Trophoblast cell (in vitro differentiated cells and primary cell): ENCODE data around the gene TAF9.
"Not testable (repeated sequence)": the region's sequence is repeated elsewhere in the genome, so short reads cannot be mapped to it uniquely, and the experiment has no call there.

ENCODE experiments used
- DNase-seq, 2 donors: peaks; one replicate each; pipeline ENCODE4 v3.0.0-alpha.2; 2016
- H2AFZ ChIP-seq: 2 replicates; pipeline ENCODE4 v1.6.1; 2013; ENCODE audit warnings: low read length, moderate library complexity, mild to moderate bottlenecking; ENCODE audit not compliant: insufficient read depth, poor library complexity
- H2AK5ac ChIP-seq: 2 replicates; pipeline ENCODE4 v1.6.1; 2013; ENCODE audit warnings: mild to moderate bottlenecking, low read length
- H2BK120ac ChIP-seq: 2 replicates; pipeline ENCODE4 v1.6.1; 2013; ENCODE audit warnings: low read length, mild to moderate bottlenecking, moderate library complexity; ENCODE audit not compliant: insufficient read depth, poor library complexity
- H2BK12ac ChIP-seq: 2 replicates; pipeline ENCODE4 v1.6.1; 2013; ENCODE audit warnings: mild to moderate bottlenecking, low read length, moderate library complexity
- H2BK5ac ChIP-seq: 2 replicates; pipeline ENCODE4 v1.6.1; 2013; ENCODE audit warnings: low read length, low read depth, moderate library complexity, mild to moderate bottlenecking; ENCODE audit not compliant: poor library complexity
- H3K14ac ChIP-seq: 2 replicates; pipeline ENCODE4 v1.6.1; 2013; ENCODE audit warnings: mild to moderate bottlenecking, low read length
- H3K18ac ChIP-seq: 2 replicates; pipeline ENCODE4 v1.6.1; 2013; ENCODE audit warnings: mild to moderate bottlenecking, low read length
- H3K23ac ChIP-seq: 2 replicates; pipeline ENCODE4 v1.6.1; 2013; ENCODE audit warnings: low read length
- H3K27ac ChIP-seq: 2 replicates; pipeline ENCODE4 v1.5.1; 2013; ENCODE audit warnings: low read depth, mild to moderate bottlenecking, inconsistent platforms, low read length, moderate library complexity
- H3K27me3 ChIP-seq: 2 replicates; pipeline ENCODE4 v1.6.1; 2013; ENCODE audit warnings: inconsistent platforms, mild to moderate bottlenecking, low read length, moderate library complexity; ENCODE audit not compliant: insufficient read depth
- H3K36me3 ChIP-seq, 2 experiments: 1 replicate in 1 of 2; 2 replicates in 1 of 2; pipeline ENCODE4 v1.6.1; 2013; ENCODE audit warnings: low read length in 2 of 2, mild to moderate bottlenecking in 2 of 2, moderate library complexity in 1 of 2; ENCODE audit not compliant: insufficient read depth in 2 of 2, control insufficient read depth in 1 of 2
- H3K4ac ChIP-seq: 2 replicates; pipeline ENCODE4 v1.6.1; 2013; ENCODE audit warnings: low read depth, mild to moderate bottlenecking, low read length, moderate library complexity
- H3K4me1 ChIP-seq, 2 experiments: 1 replicate in 1 of 2; 2 replicates in 1 of 2; pipeline ENCODE4 v1.6.1; 2013; ENCODE audit warnings: low read length in 2 of 2, mild to moderate bottlenecking in 2 of 2, moderate library complexity in 1 of 2; ENCODE audit not compliant: insufficient read depth in 2 of 2, control insufficient read depth in 1 of 2
- H3K4me2 ChIP-seq: 2 replicates; pipeline ENCODE4 v1.6.1; 2013; ENCODE audit warnings: inconsistent platforms, mild to moderate bottlenecking, low read length, moderate library complexity
- H3K4me3 ChIP-seq: 2 replicates; pipeline ENCODE4 v1.5.1; 2013; ENCODE audit warnings: mild to moderate bottlenecking, low read depth, low read length, inconsistent platforms
- H3K79me1 ChIP-seq: one replicate; pipeline ENCODE4 v1.6.1; 2013; ENCODE audit warnings: low read length
- H3K79me2 ChIP-seq: 2 replicates; pipeline ENCODE4 v1.6.1; 2013; ENCODE audit warnings: low read length, mild to moderate bottlenecking; ENCODE audit not compliant: control insufficient read depth, insufficient read depth, poor library complexity
- H3K9ac ChIP-seq: 2 replicates; pipeline ENCODE4 v1.6.1; 2013; ENCODE audit warnings: mild to moderate bottlenecking, low read length
- H3K9me3 ChIP-seq: 2 replicates; pipeline ENCODE4 v1.6.1; 2013; ENCODE audit warnings: low read depth, mild to moderate bottlenecking, control low read depth, inconsistent platforms, low read length; ENCODE audit not compliant: insufficient read depth
- H4K12ac ChIP-seq: 2 replicates; pipeline ENCODE4 v1.6.1; 2013; ENCODE audit warnings: low read depth, mild to moderate bottlenecking, low read length, moderate library complexity
- H4K8ac ChIP-seq: 2 replicates; pipeline ENCODE4 v1.6.1; 2013; ENCODE audit warnings: low read depth, mild to moderate bottlenecking, low read length, moderate library complexity
- H4K91ac ChIP-seq: one replicate; pipeline ENCODE4 v1.6.1; 2013; ENCODE audit warnings: low read depth, mild to moderate bottlenecking, low read length, moderate library complexity
- WGBS: extraction: QIAGEN DNeasy Blood & Tissue Kit; methylation state at CpG from one replicate; pipeline ENCODE4 v1.1.7; 2013; ENCODE audit warnings: missing lambda C conversion rate; ENCODE audit not compliant: insufficient read length, insufficient coverage; ENCODE audit errors: extremely low coverage; 5-methylcytosine and 5-hydroxymethylcytosine counted together

Gene TAF9

GRCh38 chr5:69374911-69375446 is 5.7 kb upstream of the TAF9 start:
- Histone ChIP-seq H4K91ac (no peak overlapping the region), H2BK120ac (no peak overlapping the region), H3K4me1 (no peaks in the 10 kb centered on the region), H3K14ac (no peak overlapping the region), H2AK5ac (no peak overlapping the region), H3K23ac (no peak overlapping the region), H4K8ac (no peak overlapping the region), H3K9ac (no peak overlapping the region), H2BK12ac (no peak overlapping the region), H4K12ac (no peak overlapping the region), H3K18ac (no peak overlapping the region), H3K4me2 (no peak overlapping the region), H3K27me3 (no peaks in the 10 kb centered on the region), H3K79me1 (no peaks in the 10 kb centered on the region), H3K79me2 (peaks cover 3% of the 10 kb centered on the region), H3K27ac (no peak overlapping the region), H2AFZ (no peak overlapping the region), H3K4me3 (no peak overlapping the region), H3K9me3 (no peaks in the 10 kb centered on the region), H2BK5ac (no peak overlapping the region), H3K4ac (no peak overlapping the region), H3K36me3 (peaks cover 8 to 10% of the 10 kb centered on the region in 2 experiments)
- DNase-seq: no peak
- no CpG with 5 or more reads among the region's 4 CpGs for WGBS

- H2BK12ac ChIP-seq: no peak overlapping the region
- no peak overlapping the region for H3K9ac ChIP-seq
- H3K4me1 ChIP-seq: peaks cover 0 to 2% of the 10 kb centered on the region in 2 experiments
- no peak overlapping the region for H3K4me2 ChIP-seq
- no peaks in the 10 kb centered on the region for H3K9me3 ChIP-seq
- H4K12ac ChIP-seq: no peak overlapping the region
- no peak overlapping the region for H2BK5ac ChIP-seq
- H3K79me2 ChIP-seq: peaks cover 11% of the 10 kb centered on the region
- no peak overlapping the region for H2BK120ac ChIP-seq
- H2AK5ac ChIP-seq: no peak overlapping the region
- H3K14ac ChIP-seq: no peak overlapping the region
- no CpG with 5 or more reads among the region's 5 CpGs for WGBS
- H3K79me1 ChIP-seq: peaks cover 8% of the 10 kb centered on the region
- H4K8ac ChIP-seq: no peak overlapping the region
- no peak overlapping the region for H3K18ac ChIP-seq
- H2AFZ ChIP-seq: no peak overlapping the region
- H3K23ac ChIP-seq: no peak overlapping the region
- H3K4me3 ChIP-seq: no peak overlapping the region
- H3K27me3 ChIP-seq: no peaks in the 10 kb centered on the region
- no peak overlapping the region for H3K27ac ChIP-seq
- peaks cover 5 to 6% of the 10 kb centered on the region in 2 experiments for H3K36me3 ChIP-seq
- no peak overlapping the region for H4K91ac ChIP-seq
- no peak for DNase-seq
- H3K4ac ChIP-seq: no peak overlapping the region
Observed at GRCh38 chr5:69372394-69372793, 3.1 kb upstream of the TAF9 start.

- not testable (repeated sequence) for H3K27me3 ChIP-seq, H4K8ac ChIP-seq, H3K4me1 ChIP-seq, H3K23ac ChIP-seq, H3K79me1 ChIP-seq, H2BK120ac ChIP-seq, H2BK5ac ChIP-seq, H2AK5ac ChIP-seq, H2AFZ ChIP-seq, H4K91ac ChIP-seq, H3K14ac ChIP-seq, H4K12ac ChIP-seq, H3K9me3 ChIP-seq, H3K18ac ChIP-seq, H2BK12ac ChIP-seq, H3K27ac ChIP-seq
- DNase-seq: peak; percentile 6 to 7
- H3K4me2 ChIP-seq: peak overlapping the region; percentile 99
- H3K4me3 ChIP-seq: peak overlapping the region; percentile 56
- peaks cover 15% of the 10 kb centered on the region for H3K79me2 ChIP-seq
- H3K36me3 ChIP-seq: peaks cover 8 to 11% of the 10 kb centered on the region in 2 experiments
- H3K9ac ChIP-seq: peak overlapping the region; percentile 27
- H3K4ac ChIP-seq: peak overlapping the region; percentile 91
- WGBS: no CpG with 5 or more reads among the region's 16 CpGs
Observed at GRCh38 chr5:69370335-69370734, 1.0 kb upstream of the TAF9 start.

- H3K4me2 ChIP-seq: peak overlapping the region; percentile 99
- no CpG with 5 or more reads among the region's 39 CpGs for WGBS
- H4K91ac ChIP-seq: peak overlapping the region; percentile 88
- peak overlapping the region; percentile 97 for H4K12ac ChIP-seq
- H3K79me1 ChIP-seq: peaks cover 8% of the 10 kb centered on the region
- no peaks in the 10 kb centered on the region for H3K9me3 ChIP-seq
- H3K14ac ChIP-seq: peak overlapping the region; percentile 83
- H4K8ac ChIP-seq: peak overlapping the region; percentile 87
- peak overlapping the region; percentile 87 for H2BK120ac ChIP-seq
- peak overlapping the region; percentile 46 for H2AFZ ChIP-seq
- H3K36me3 ChIP-seq: peaks cover 7 to 11% of the 10 kb centered on the region in 2 experiments
- H3K4me1 ChIP-seq: peaks cover 0 to 2% of the 10 kb centered on the region in 2 experiments
- peak overlapping the region; percentile 98 for H3K9ac ChIP-seq
- peak overlapping the region; percentile 94 for H2BK5ac ChIP-seq
- no peak overlapping the region for H2BK12ac ChIP-seq
- peak overlapping the region; percentile 74 for H3K23ac ChIP-seq
- H3K4me3 ChIP-seq: peak overlapping the region; percentile 89
- no peaks in the 10 kb centered on the region for H3K27me3 ChIP-seq
- peak; percentile 29 to 57 for DNase-seq
- H2AK5ac ChIP-seq: no peak overlapping the region
- peaks cover 15% of the 10 kb centered on the region for H3K79me2 ChIP-seq
- H3K18ac ChIP-seq: no peak overlapping the region
- H3K4ac ChIP-seq: peak overlapping the region; percentile 98
- H3K27ac ChIP-seq: peak overlapping the region; percentile 98
Observed at GRCh38 chr5:69368458-69369339, 621 bp downstream of the TAF9 start.
